BJ (cell line): Measurements from ENCODE around the gene EPHA4. TPM values are rescaled to one million over a fixed set of nuclear protein-coding genes. Genes with fewer than 3 reads are reported as not detected.

Experiments used
- CTCF ChIA-PET: fragments of 350-600 bp; formaldehyde crosslinking; extraction: SDS; loops from one replicate; lab custom pipeline; 2021; ENCODE audit warnings: antibody characterized with exemption, inconsistent platforms; lab: Yijun Ruan, JAX
- POLR2A ChIA-PET: fragments of 300-600 bp; sonication (Branson Sonifier 250); formaldehyde crosslinking; extraction: SDS; loops from one replicate; lab custom pipeline; 2021; ENCODE audit warnings: antibody characterized with exemption; lab: Charles Lee
- DNase-seq: peaks from one replicate; pipeline ENCODE4 v3.0.0-alpha.2; 2011; ENCODE audit warnings: low read depth
- H3K27me3 ChIP-seq: 2 replicates; pipeline ENCODE4 v1.6.0; 2011; ENCODE audit warnings: low read length; ENCODE audit not compliant: control insufficient read depth, insufficient read depth
- H3K36me3 ChIP-seq: 2 replicates; pipeline ENCODE4 v1.5.1; 2011; ENCODE audit warnings: low read length; ENCODE audit not compliant: control insufficient read depth, insufficient read depth
- H3K4me3 ChIP-seq: 2 replicates; pipeline ENCODE4 v1.5.1; 2011; ENCODE audit warnings: low read depth, mild to moderate bottlenecking, control low read depth, low read length
- CTCF ChIP-seq: IDR thresholded peaks from 2 replicates; pipeline ENCODE4 v1.5.1; 2011; ENCODE audit warnings: low read depth, mild to moderate bottlenecking, control low read depth, inconsistent platforms, low read length, moderate library complexity; ENCODE audit not compliant: insufficient read depth
- polyA plus RNA-seq: library from polyadenylated mRNA; depleted of rRNA; stranded (reverse); fragments of >200 nt; gene quantifications from 2 replicates; pipeline ENCODE4 v1.2.3, GENCODE V29; 2011

EPHA4 gene
- polyA plus RNA-seq, 1 experiment, result 63.2 TPM

- ChIA-PET CTCF (no interaction called here), POLR2A (no interaction called here)
- no peak for TF ChIP-seq CTCF
- H3K36me3 ChIP-seq, result peaks cover 1% of the 10 kb centered on the region; the same call in 1 of the 2 replicates
- H3K4me3 ChIP-seq, result no peak overlapping the region
- no peaks in the 10 kb centered on the region for H3K27me3 ChIP-seq
- DNase-seq, result no peak
Measured at GRCh38 chr2:221535824-221536223, 36.3 kb downstream of the EPHA4 start.

- CTCF ChIA-PET, result no interaction called here
- Histone ChIP-seq H3K4me3 (no peak overlapping the region), H3K27me3 (no peaks in the 10 kb centered on the region), H3K36me3 (no peaks in the 10 kb centered on the region)
- no peak for DNase-seq
- POLR2A ChIA-PET, result interaction anchor here (0.5 kb wide), 1 partner anchor 144 kb away, joined by 3 read pairs; no protein-coding TSS in a partner anchor
- TF ChIP-seq CTCF, result no peak
Measured at GRCh38 chr2:221533299-221533698, 38.8 kb downstream of the EPHA4 start.

GRCh38 chr2:221532641-221533040 lies 39.5 kb downstream of the EPHA4 start:
- ChIA-PET CTCF (no interaction called here), POLR2A (no interaction called here)
- no peak for DNase-seq
- H3K4me3 ChIP-seq, result no peak overlapping the region
- TF ChIP-seq CTCF, result no peak
- H3K36me3 ChIP-seq, result no peaks in the 10 kb centered on the region
- H3K27me3 ChIP-seq, result no peaks in the 10 kb centered on the region

- POLR2A ChIA-PET, result no interaction called here
Measured at GRCh38 chr2:221530653-221531037, 41.5 kb downstream of the EPHA4 start.

GRCh38 chr2:221529943-221530652 lies 42.0 kb downstream of the EPHA4 start:
- POLR2A ChIA-PET, result no interaction called here
- CTCF ChIA-PET, result no interaction called here
- H3K36me3 ChIP-seq, result no peaks in the 10 kb centered on the region
- no peak for TF ChIP-seq CTCF
- no peak overlapping the region for H3K4me3 ChIP-seq
- DNase-seq, result peak; percentile 70
- no peaks in the 10 kb centered on the region for H3K27me3 ChIP-seq

More at GRCh38 chr2:221530653-221531037, 41.5 kb downstream of the EPHA4 start:
- Histone ChIP-seq H3K4me3 (no peak overlapping the region), H3K36me3 (no peaks in the 10 kb centered on the region), H3K27me3 (no peaks in the 10 kb centered on the region)
- DNase-seq, result no peak
- TF ChIP-seq CTCF, result no peak
- CTCF ChIA-PET, result no interaction called here
